SK-N-SH (cell line): Measurements from ENCODE around the gene PEAK1. TPM values are rescaled to one million over a fixed set of nuclear protein-coding genes. Genes with fewer than 3 reads are reported as not detected.

Experiments used
- CTCF ChIA-PET: fragments of 300-600, 350-600 bp; formaldehyde crosslinking; extraction: SDS; loops from one replicate; lab custom pipeline; 2021; lab: Yijun Ruan, JAX
- POLR2A ChIA-PET: fragments of 350-600 bp; sonication (Branson Sonifier 250); formaldehyde crosslinking; extraction: SDS; loops from one replicate; lab custom pipeline; 2020; ENCODE audit warnings: antibody characterized with exemption, inconsistent platforms; lab: Yijun Ruan, JAX
- DNase-seq: peaks from one replicate; pipeline ENCODE4 v3.0.0; 2012
- H2AFZ ChIP-seq: fragments of 200-600 bp; sonication (generic); 2 replicates; pipeline ENCODE4 v1.8.1; 2016; ENCODE audit warnings: antibody characterized with exemption, mild to moderate bottlenecking, low read depth
- H3F3A ChIP-seq: fragments of 200-600 bp; sonication (generic); replicated peaks from 2 replicates; pipeline ENCODE3; 2016; ENCODE audit warnings: antibody characterized with exemption, mild to moderate bottlenecking; ENCODE audit not compliant: insufficient read depth
- H3K27ac ChIP-seq, 2 experiments: fragments of 200-500 bp in 1 of 2; fragments of 200-600 bp in 1 of 2; sonication (Bioruptor generic) in 1 of 2; sonication (generic), shearing (Covaris generic) in 1 of 2; 2 replicates each; pipeline versions ENCODE4 v1.5.1 to v1.6.1; 2014 to 2016; ENCODE audit warnings: low read depth in 2 of 2, inconsistent platforms in 1 of 2, low read length in 1 of 2, mild to moderate bottlenecking in 1 of 2, mixed read lengths in 1 of 2
- H3K27me3 ChIP-seq: fragments of 200-600 bp; sonication (generic), shearing (Covaris generic); 2 replicates; pipeline ENCODE4 v1.6.1; 2016; ENCODE audit warnings: mixed run types; ENCODE audit not compliant: insufficient read depth
- H3K36me3 ChIP-seq, 2 experiments: fragments of 200-500 bp in 1 of 2; fragments of 200-600 bp in 1 of 2; sonication (Bioruptor generic) in 1 of 2; sonication (generic) in 1 of 2; replicated peaks in 1 of 2; 2 replicates each; pipeline versions ENCODE3 to v1.5.1; 2014 to 2016; ENCODE audit warnings: low read length in 1 of 2, mild to moderate bottlenecking in 1 of 2; ENCODE audit not compliant: insufficient read depth in 2 of 2, control insufficient read depth in 1 of 2
- H3K4me1 ChIP-seq, 2 experiments: fragments of 200-500 bp in 1 of 2; fragments of 200-600 bp in 1 of 2; sonication (Bioruptor generic) in 1 of 2; sonication (generic), shearing (Covaris generic) in 1 of 2; 2 replicates each; pipeline versions ENCODE4 v1.5.1 to v1.6.1; 2014 to 2016; ENCODE audit warnings: low read depth in 1 of 2, low read length in 1 of 2, mixed run types in 1 of 2; ENCODE audit not compliant: insufficient read depth in 2 of 2, control insufficient read depth in 1 of 2
- H3K4me2 ChIP-seq: fragments of 200-600 bp; sonication (generic), shearing (Covaris generic); 2 replicates; pipeline ENCODE4 v1.6.1; 2017; ENCODE audit warnings: mixed run types
- H3K4me3 ChIP-seq, 2 experiments: fragments of 200-500 bp in 1 of 2; fragments of 200-600 bp in 1 of 2; sonication (Bioruptor generic) in 1 of 2; sonication (generic), shearing (Covaris generic) in 1 of 2; 2 replicates each; pipeline versions ENCODE4 v1.5.1 to v1.8.1; 2014 to 2016; ENCODE audit warnings: low read depth in 2 of 2, inconsistent platforms in 1 of 2, low read length in 1 of 2, mild to moderate bottlenecking in 1 of 2, mixed read lengths in 1 of 2, moderate library complexity in 1 of 2
- H3K79me2 ChIP-seq: fragments of 200-600 bp; sonication (generic); 2 replicates; pipeline ENCODE4 v1.8.1; 2017; ENCODE audit warnings: mild to moderate bottlenecking; ENCODE audit not compliant: insufficient read depth
- H3K9ac ChIP-seq: fragments of 200-600 bp; sonication (generic); 2 replicates; pipeline ENCODE4 v1.6.1; 2017; ENCODE audit warnings: mixed run types
- H3K9me2 ChIP-seq: fragments of 200-600 bp; sonication (generic); 2 replicates; pipeline ENCODE4 v1.6.1; 2017; ENCODE audit warnings: mixed run types
- H3K9me3 ChIP-seq: fragments of 200-600 bp; sonication (generic); 2 replicates; pipeline ENCODE4 v1.6.1; 2017; ENCODE audit warnings: mixed run types, mild to moderate bottlenecking, moderate library complexity
- H4K20me1 ChIP-seq: fragments of 200-600 bp; sonication (generic); 2 replicates; pipeline ENCODE4 v1.6.1; 2017; ENCODE audit warnings: mild to moderate bottlenecking, mixed run types; ENCODE audit not compliant: insufficient read depth
- CHD2 ChIP-seq: fragments of 150-350 bp; IDR thresholded peaks from 2 replicates; pipeline ENCODE4 v1.6.1; 2018; ENCODE audit warnings: low read length; ENCODE audit not compliant: partially characterized antibody
- CTCF ChIP-seq: fragments of 200-600 bp; sonication (generic); IDR thresholded peaks from 2 replicates; pipeline ENCODE4 v1.6.1; 2017; ENCODE audit warnings: antibody characterized with exemption, mild to moderate bottlenecking, moderate library complexity
- EP300 ChIP-seq, 2 experiments: IDR thresholded peaks; 2 replicates each; pipeline versions ENCODE4 v1.4.0 to v1.6.1; 2012; ENCODE audit warnings: borderline replicate concordance in 1 of 2, low read depth in 1 of 2, low read length in 1 of 2
- EZH2phosphoT487 ChIP-seq: fragments of 200-600 bp; sonication (generic); IDR thresholded peaks from 2 replicates; pipeline ENCODE4 v1.6.1; 2017; ENCODE audit warnings: low read depth, mixed run types, mild to moderate bottlenecking, antibody characterized with exemption, moderate library complexity, borderline replicate concordance
- FOSL2 ChIP-seq: IDR thresholded peaks from 2 replicates; pipeline ENCODE4 v1.4.0; 2012; ENCODE audit warnings: low read depth, mild to moderate bottlenecking, moderate library complexity, borderline replicate concordance
- FOXJ3 ChIP-seq: sonication (generic); formaldehyde crosslinking; IDR thresholded peaks from 2 replicates; pipeline ENCODE4 v1.5.1; 2020; ENCODE audit warnings: mild to moderate bottlenecking, missing genetic modification reagents
- FOXM1 ChIP-seq: IDR thresholded peaks from 2 replicates; pipeline ENCODE4 v1.4.0; 2012; ENCODE audit warnings: low read depth, mild to moderate bottlenecking
- GABPA ChIP-seq: IDR thresholded peaks from 2 replicates; pipeline ENCODE4 v1.4.0; 2012; ENCODE audit warnings: low read depth, mild to moderate bottlenecking
- GATA2 ChIP-seq: sonication (generic); formaldehyde crosslinking; IDR thresholded peaks from 2 replicates; pipeline ENCODE4 v1.5.0; 2020; ENCODE audit warnings: mild to moderate bottlenecking, missing genetic modification reagents
- MXI1 ChIP-seq: IDR thresholded peaks from 2 replicates; pipeline ENCODE4 v1.6.1; 2012; ENCODE audit warnings: mild to moderate bottlenecking, low read depth, low read length, improper control_type of control experiment
- NRF1 ChIP-seq: IDR thresholded peaks from 2 replicates; pipeline ENCODE4 v1.6.1; 2012; ENCODE audit warnings: low read depth, mild to moderate bottlenecking, low read length
- POLR2AphosphoS5 ChIP-seq: IDR thresholded peaks from 2 replicates; pipeline ENCODE4 v1.6.1; 2012; ENCODE audit warnings: low read depth, low read length
- RAD21 ChIP-seq: IDR thresholded peaks from 2 replicates; pipeline ENCODE4 v1.6.1; 2012; ENCODE audit warnings: mild to moderate bottlenecking, low read length
- RCOR1 ChIP-seq: fragments of 150-350 bp; IDR thresholded peaks from 2 replicates; pipeline ENCODE4 v1.6.1; 2017; ENCODE audit warnings: antibody characterized with exemption, low read length
- RXRA ChIP-seq: IDR thresholded peaks from 2 replicates; pipeline ENCODE4 v1.4.0; 2012; ENCODE audit warnings: low read depth, mild to moderate bottlenecking, borderline replicate concordance
- SIN3A ChIP-seq: IDR thresholded peaks from 2 replicates; pipeline ENCODE4 v1.6.1; 2012; ENCODE audit warnings: low read depth, mild to moderate bottlenecking, low read length, moderate library complexity, borderline replicate concordance
- TEAD4 ChIP-seq: IDR thresholded peaks from 2 replicates; pipeline ENCODE4 v1.4.0; 2012; ENCODE audit warnings: mild to moderate bottlenecking, borderline replicate concordance; ENCODE audit not compliant: insufficient read depth
- WGBS: methylation state at CpG from one replicate; pipeline ENCODE4 v1.1.6; 2017; ENCODE audit warnings: low lambda C conversion rate; 5-methylcytosine and 5-hydroxymethylcytosine counted together
- polyA plus RNA-seq, 3 experiments: library from polyadenylated mRNA; depleted of rRNA; stranded (reverse); fragments of >200 nt; gene quantifications; 2 replicates each; pipeline ENCODE4 v1.2.3, GENCODE V29; 2012
- TF ChIP-seq, protein P1 (sequence below): IDR thresholded peaks from 2 replicates; pipeline ENCODE4 v1.6.1; 2012; ENCODE audit warnings: mild to moderate bottlenecking, low read depth, low read length, moderate library complexity

Gene PEAK1
- polyA plus RNA-seq, 1 of the 3 experiments (the other 2 are of a cell fraction): 9.0 TPM

DNA sequence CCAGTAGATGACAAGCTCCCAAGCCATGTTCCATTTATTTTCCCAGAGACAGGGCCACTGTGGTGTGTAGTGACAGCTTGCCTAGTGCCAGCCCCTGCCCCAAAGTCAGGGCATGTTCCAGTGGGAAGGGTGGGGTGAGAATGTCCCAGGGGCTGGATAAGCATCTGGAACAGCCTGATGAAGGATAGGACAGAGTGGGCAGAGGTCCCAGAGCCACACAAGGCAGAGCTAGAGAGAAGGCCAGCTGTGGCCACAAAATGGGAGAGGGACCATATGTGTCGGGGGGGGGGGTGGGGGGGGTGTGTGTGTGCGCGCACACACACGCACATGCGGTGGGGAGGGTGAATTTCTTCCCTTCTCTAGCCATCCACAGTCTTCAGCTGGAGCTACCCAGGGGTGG lies 322.0 kb downstream of the PEAK1 start:
- Histone ChIP-seq H3K79me2 (no peaks in the 10 kb centered on the region), H3F3A (no peaks in the 10 kb centered on the region), H3K36me3 (no peaks in the 10 kb centered on the region), H3K9me2 (no peaks in the 10 kb centered on the region), H3K27ac (peak overlapping the region in 1 of 2 experiments; percentile 28; a peak in 2 of 4 replicates), H2AFZ (no peak overlapping the region), H3K27me3 (no peaks in the 10 kb centered on the region), H4K20me1 (no peaks in the 10 kb centered on the region), H3K9me3 (no peaks in the 10 kb centered on the region), H3K9ac (no peak overlapping the region), H3K4me3 (no peak overlapping the region), H3K4me1 (peaks cover 0 to 13% of the 10 kb centered on the region in 2 experiments; a peak in 1 of 4 replicates), H3K4me2 (no peak overlapping the region)
- TF ChIP-seq RCOR1 (no peak), FOSL2 (no peak), GABPA (no peak), SIN3A (no peak), RXRA (no peak), NRF1 (no peak), RAD21 (no peak), CTCF (no peak), GATA2 (no peak), MXI1 (no peak), EZH2phosphoT487 (no peak), TEAD4 (no peak), FOXM1 (no peak)
- CTCF ChIA-PET: interaction anchor here (1.0 to 2.1 kb wide), 7 partner anchors 9 to 724 kb away, joined by 4 to 8 read pairs (median 5); no protein-coding TSS in a partner anchor
- DNase-seq: peak; percentile 41
- 96% methylated on average over 4 of the region's 5 CpGs for WGBS
- POLR2A ChIA-PET: no interaction called here

DNA sequence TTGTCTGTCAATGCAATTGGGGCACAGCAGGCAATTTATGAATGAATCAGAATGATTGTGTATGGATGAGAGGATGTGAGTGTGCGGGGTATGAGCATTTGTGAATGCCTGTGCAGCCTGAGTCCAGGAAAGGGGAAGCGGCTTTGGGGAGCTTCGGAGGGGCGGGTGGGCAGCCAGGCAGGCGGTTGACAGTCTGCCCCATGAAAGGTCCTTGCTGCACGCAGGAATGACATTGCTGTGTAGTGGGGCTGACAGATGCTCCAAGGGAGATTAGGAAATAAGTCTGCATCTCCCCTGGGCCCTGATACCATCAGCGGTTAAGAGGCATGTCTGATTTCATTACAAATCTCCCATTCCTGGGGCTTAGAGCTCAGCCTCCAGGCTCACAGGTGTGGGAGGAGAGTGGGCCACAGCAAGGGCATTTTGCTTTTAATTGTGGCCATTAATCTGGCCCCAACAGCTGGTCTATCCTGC lies 322.6 kb downstream of the PEAK1 start:
- no peaks in the 10 kb centered on the region for H3F3A ChIP-seq
- no peaks in the 10 kb centered on the region for H3K9me3 ChIP-seq
- no peaks in the 10 kb centered on the region for H3K36me3 ChIP-seq
- H3K4me1 ChIP-seq: peaks cover 0 to 13% of the 10 kb centered on the region in 2 experiments; a peak in 1 of 4 replicates
- H3K4me3 ChIP-seq: no peak overlapping the region
- H2AFZ ChIP-seq: no peak overlapping the region
- ChIA-PET POLR2A (no interaction called here), CTCF (interaction anchor here (1.0 to 2.1 kb wide), 7 partner anchors 9 to 724 kb away, joined by 4 to 8 read pairs (median 5); no protein-coding TSS in a partner anchor)
- H4K20me1 ChIP-seq: no peaks in the 10 kb centered on the region
- no peak overlapping the region for H3K9ac ChIP-seq
- H3K27me3 ChIP-seq: no peaks in the 10 kb centered on the region
- WGBS: 81% methylated on average over 6 of the region's 7 CpGs
- H3K79me2 ChIP-seq: no peaks in the 10 kb centered on the region
- no peak overlapping the region for H3K4me2 ChIP-seq
- DNase-seq: peak; percentile 60
- no peak overlapping the region; a peak in 1 of 4 replicates for H3K27ac ChIP-seq
- H3K9me2 ChIP-seq: no peaks in the 10 kb centered on the region
- TF ChIP-seq POLR2AphosphoS5 (no peak), GATA2 (peak; percentile 75), MXI1 (peak; percentile 21; the same call in 1 of the 2 replicates), FOXJ3 (CRISPR knock-in tag) (no peak), CTCF (no peak), EP300 (IDR thresholded peaks at IDR 0.05; ENCODE audit: borderline replicate concordance in 1 of 2, low read depth in 1 of 2, low read length in 1 of 2) (0 out of 4 replicates have a peak, but pooled peaks of 1 of the 2 experiments have one; percentile 27), CHD2 (peak; percentile 50), RCOR1 (peak; percentile 86)
- TF ChIP-seq, protein P1, sequence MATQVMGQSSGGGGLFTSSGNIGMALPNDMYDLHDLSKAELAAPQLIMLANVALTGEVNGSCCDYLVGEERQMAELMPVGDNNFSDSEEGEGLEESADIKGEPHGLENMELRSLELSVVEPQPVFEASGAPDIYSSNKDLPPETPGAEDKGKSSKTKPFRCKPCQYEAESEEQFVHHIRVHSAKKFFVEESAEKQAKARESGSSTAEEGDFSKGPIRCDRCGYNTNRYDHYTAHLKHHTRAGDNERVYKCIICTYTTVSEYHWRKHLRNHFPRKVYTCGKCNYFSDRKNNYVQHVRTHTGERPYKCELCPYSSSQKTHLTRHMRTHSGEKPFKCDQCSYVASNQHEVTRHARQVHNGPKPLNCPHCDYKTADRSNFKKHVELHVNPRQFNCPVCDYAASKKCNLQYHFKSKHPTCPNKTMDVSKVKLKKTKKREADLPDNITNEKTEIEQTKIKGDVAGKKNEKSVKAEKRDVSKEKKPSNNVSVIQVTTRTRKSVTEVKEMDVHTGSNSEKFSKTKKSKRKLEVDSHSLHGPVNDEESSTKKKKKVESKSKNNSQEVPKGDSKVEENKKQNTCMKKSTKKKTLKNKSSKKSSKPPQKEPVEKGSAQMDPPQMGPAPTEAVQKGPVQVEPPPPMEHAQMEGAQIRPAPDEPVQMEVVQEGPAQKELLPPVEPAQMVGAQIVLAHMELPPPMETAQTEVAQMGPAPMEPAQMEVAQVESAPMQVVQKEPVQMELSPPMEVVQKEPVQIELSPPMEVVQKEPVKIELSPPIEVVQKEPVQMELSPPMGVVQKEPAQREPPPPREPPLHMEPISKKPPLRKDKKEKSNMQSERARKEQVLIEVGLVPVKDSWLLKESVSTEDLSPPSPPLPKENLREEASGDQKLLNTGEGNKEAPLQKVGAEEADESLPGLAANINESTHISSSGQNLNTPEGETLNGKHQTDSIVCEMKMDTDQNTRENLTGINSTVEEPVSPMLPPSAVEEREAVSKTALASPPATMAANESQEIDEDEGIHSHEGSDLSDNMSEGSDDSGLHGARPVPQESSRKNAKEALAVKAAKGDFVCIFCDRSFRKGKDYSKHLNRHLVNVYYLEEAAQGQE: no peak
